ENCODE measurements around the gene HRH4.
A peak's percentile ranks its signal among the peaks of the same experiment; 100 is the strongest.

Gene HRH4

DNA sequence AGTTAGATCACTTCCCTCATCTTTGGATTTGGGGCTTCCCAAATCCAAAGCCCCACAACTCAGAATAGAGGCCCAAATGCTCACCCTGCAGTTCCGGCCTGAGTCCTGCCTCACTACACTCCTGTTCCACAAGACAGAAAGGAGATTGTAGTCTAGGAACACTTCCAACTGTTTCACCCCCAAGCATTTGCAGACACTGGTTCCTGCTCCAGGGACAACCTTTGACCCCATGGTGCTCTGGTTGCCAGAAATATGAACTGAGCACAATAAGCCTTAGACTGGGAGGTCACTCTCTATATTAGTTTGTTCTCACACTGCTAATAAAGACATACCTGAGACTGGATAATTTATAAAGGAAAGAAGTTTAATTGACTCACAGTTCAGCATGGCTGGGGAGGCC is 49.0 kb downstream of the HRH4 start:
- no peak for DNase-seq (ENCODE audit: low read depth)

DNA sequence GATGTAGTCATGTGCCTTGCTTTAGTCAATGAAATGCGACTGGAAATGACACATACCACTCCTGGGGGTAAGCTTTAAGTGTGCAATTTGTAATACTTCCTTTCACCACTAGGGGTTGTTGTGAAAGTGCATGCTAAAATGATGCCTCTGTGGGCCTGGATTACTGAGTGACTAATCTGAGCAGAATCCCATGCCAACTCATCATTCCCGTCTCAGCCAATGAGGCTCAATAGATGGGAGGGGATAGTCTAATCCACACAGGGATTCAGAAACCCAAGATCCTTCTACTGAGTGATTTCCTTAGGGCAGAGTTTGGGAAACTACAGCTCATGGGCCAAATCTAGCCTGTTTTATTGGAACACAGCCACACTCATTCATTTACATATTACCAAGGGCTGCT is 54.0 kb downstream of the HRH4 start:
- peak; percentile 40 for DNase-seq (ENCODE audit: low read depth)

DNA sequence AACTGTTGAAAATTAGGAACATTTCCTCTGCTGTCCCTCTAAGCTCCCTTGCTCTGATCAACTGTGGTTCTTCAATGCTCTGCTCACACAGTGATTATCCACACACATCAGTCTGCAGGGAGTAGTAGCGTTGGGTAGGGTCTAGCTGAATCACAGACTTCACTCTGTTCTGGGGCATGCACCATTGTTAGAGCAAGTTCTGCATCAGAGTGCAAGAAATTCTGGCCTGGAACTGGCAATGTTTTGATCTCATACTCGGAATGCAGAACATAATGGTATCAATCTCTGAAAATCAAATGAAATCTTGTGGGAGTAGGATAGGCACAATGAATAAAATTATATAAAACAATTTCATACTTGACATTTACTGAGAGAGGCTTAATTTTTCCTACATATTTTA is 55.3 kb downstream of the HRH4 start:
- DNase-seq (ENCODE audit: low read depth) = no peak

DNA sequence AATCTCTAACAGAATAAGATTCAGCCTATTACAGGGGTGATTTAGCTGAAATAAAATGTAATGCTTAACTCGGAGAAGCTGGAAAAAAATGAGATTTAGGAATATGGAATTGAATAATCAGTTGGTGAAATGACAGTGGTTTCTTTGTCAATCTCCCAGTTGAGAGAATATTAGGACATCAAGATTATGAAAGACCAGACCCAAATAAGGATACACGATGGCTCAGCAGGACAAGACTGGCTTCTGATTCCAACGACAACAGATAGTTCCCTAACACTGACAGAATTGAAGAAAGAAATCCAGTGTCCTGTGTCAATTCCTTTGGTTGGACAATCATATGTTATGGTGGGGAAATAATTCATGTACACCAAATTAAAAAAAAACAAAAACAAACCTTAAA is 55.8 kb downstream of the HRH4 start:
- no peak for DNase-seq (ENCODE audit: low read depth)

DNA sequence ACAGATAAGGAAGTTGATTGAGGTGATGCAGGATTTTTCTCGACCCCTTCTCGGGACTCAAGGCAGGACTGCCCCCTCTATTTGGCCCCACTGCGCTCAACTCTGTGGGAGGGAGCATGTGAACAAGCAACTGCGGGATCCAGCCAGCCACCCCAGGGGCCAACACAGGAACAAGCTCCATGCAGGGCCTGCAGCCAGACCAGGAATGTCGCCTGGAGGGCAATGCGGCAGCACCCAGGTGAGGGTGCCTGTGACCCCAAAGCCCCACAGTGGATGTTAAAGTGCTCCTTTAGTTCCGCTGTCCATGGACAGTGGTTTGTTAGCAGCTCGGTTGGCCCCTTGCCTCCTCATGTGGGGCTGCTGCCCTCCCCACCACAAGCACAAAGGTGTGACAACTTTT is 57.1 kb downstream of the HRH4 start:
- no peak for DNase-seq (ENCODE audit: low read depth)

DNA sequence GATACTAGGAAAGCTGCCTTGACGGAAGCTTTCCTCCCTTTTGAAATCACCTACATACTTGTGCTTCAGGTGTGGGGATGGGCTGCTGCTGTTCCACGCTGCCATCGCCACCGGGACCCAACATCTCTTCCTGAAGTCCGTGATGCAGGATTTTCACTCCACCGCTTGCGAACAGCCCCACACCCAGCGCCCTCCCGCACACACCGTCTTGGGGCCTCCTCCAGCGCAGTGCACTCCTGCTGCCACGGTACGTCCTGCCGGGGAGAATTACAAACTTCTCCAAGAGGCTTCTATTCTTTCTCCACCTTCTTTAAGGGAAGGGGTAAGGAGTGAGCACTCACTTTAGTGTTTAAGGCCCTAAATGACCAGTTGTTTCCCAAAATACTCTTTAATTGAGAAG is 58.2 kb downstream of the HRH4 start:
- no peak for DNase-seq (ENCODE audit: low read depth)

Data from HS-27A (cell line).